ENCODE results near the gene DYNC1I1. TPM values are rescaled to one million over a fixed set of nuclear protein-coding genes. Genes with fewer than 3 reads are reported as not detected.

The DYNC1I1 gene
- total RNA-seq, 1 experiment from 2014 or later = 3.2 TPM

GRCh38 chr7:96026010-96026409, 253.7 kb downstream of the DYNC1I1 start:
- Histone ChIP-seq H3K9ac (ENCODE audit: extremely low read depth, insufficient read length, low read length) (no peak overlapping the region), H3K56ac (ENCODE audit: insufficient read length, low read depth, low read length) (no peak overlapping the region), H2BK120ac (ENCODE audit: low read depth, low read length, poor library complexity, severe bottlenecking) (no peak overlapping the region), H3T11ph (ENCODE audit: low read length) (no peak overlapping the region), H3K4ac (ENCODE audit: low read depth, low read length) (no peak overlapping the region), H2BK5ac (ENCODE audit: insufficient read length, low read length) (no peak overlapping the region), H4K20me1 (ENCODE audit: control insufficient read depth, insufficient read depth, insufficient read length) (no peaks in the 10 kb centered on the region), H3K14ac (ENCODE audit: insufficient read depth, low read length) (no peak overlapping the region), H3K18ac (ENCODE audit: insufficient read length, low read depth, low read length) (no peak overlapping the region), H2AFZ (ENCODE audit: low read length) (no peak overlapping the region), H2BK15ac (ENCODE audit: low read depth, low read length) (no peak overlapping the region), H2BK12ac (ENCODE audit: insufficient read length, low read depth, low read length) (no peak overlapping the region), H3K4me2 (ENCODE audit: insufficient read depth, insufficient read length, low read length) (no peak overlapping the region), H2AK5ac (ENCODE audit: insufficient read length, low read length) (no peak overlapping the region), H4K5ac (ENCODE audit: insufficient read length, low read depth, low read length) (no peak overlapping the region), H3K27ac (ENCODE audit: insufficient read length, low read depth, low read length) (no peak overlapping the region), H4K8ac (replicated peaks; ENCODE audit: insufficient read length, low read depth, low read length) (no peak overlapping the region), H3K79me1 (ENCODE audit: insufficient read depth, low read depth, low read length, poor library complexity, severe bottlenecking) (no peaks in the 10 kb centered on the region), H2BK20ac (ENCODE audit: low read depth, low read length, poor library complexity, severe bottlenecking) (no peak overlapping the region), H3K4me1 (ENCODE audit: insufficient read depth, low read length) (no peaks in the 10 kb centered on the region), H3K9me3 (ENCODE audit: control insufficient read depth, low read depth, low read length) (no peaks in the 10 kb centered on the region), H4K91ac (ENCODE audit: insufficient read length, low read depth, low read length) (no peak overlapping the region), H3K27me3 (ENCODE audit: insufficient read depth, low read length) (no peaks in the 10 kb centered on the region), H3K23me2 (ENCODE audit: insufficient read length, low read depth, low read length, poor library complexity, severe bottlenecking) (no peaks in the 10 kb centered on the region), H3K23ac (ENCODE audit: insufficient read length, low read depth, low read length) (no peak overlapping the region), H3K79me2 (ENCODE audit: insufficient read depth, low read length) (no peaks in the 10 kb centered on the region)
- Mint-ChIP-seq H3K36me3 (ENCODE audit: insufficient read depth in 1 of 3, low read depth in 3 of 3) (no peaks in the 10 kb centered on the region), H3K9me3 (no peaks in the 10 kb centered on the region), H3K27me3 (ENCODE audit: low read depth) (no peaks in the 10 kb centered on the region; the same call in 1 of the 2 replicates), H3K4me3 (no peak overlapping the region), H3K4me1 (no peaks in the 10 kb centered on the region), H3K27ac (no peak overlapping the region)
- no peak for DNase-seq
- WGBS (ENCODE audit: extremely low coverage, insufficient read length, low lambda C conversion rate) = no CpG with 5 or more reads among the region's 2 CpGs
- TF ChIP-seq CTCF (conservative IDR thresholded peaks at IDR 0.05) = no peak
